ACC112 (cell line): ENCODE data around the gene ATG3.
"Not testable (repeated sequence)": the region's sequence is repeated elsewhere in the genome, so short reads cannot be mapped to it uniquely, and the experiment has no call there.

Experiments used
- H2AFZ ChIP-seq: fragments of 200-600 bp; sonication (generic); one replicate; pipeline ENCODE4 v1.6.0; 2017; ENCODE audit warnings: antibody characterized with exemption, low read length; ENCODE audit not compliant: unreplicated experiment
- H3K27ac ChIP-seq: fragments of 200-600 bp; sonication (generic); 2 replicates; pipeline ENCODE4 v1.5.1; 2014; ENCODE audit warnings: low read depth, mild to moderate bottlenecking, antibody characterized with exemption, low read length, moderate library complexity
- H3K27me3 ChIP-seq: fragments of 200-600 bp; sonication (generic); 2 replicates; pipeline ENCODE4 v1.6.1; 2014; ENCODE audit warnings: mild to moderate bottlenecking, antibody characterized with exemption, low read length, moderate library complexity, mixed read lengths; ENCODE audit not compliant: insufficient read depth
- H3K36me3 ChIP-seq: fragments of 200-600 bp; sonication (generic); 2 replicates; pipeline ENCODE4 v1.6.1; 2016; ENCODE audit warnings: mild to moderate bottlenecking, antibody characterized with exemption, low read length, moderate library complexity, mixed read lengths; ENCODE audit not compliant: insufficient read depth
- H3K4me1 ChIP-seq: fragments of 200-600 bp; sonication (generic); one replicate; pipeline ENCODE4 v1.6.1; 2016; ENCODE audit warnings: low read length, mixed read lengths; ENCODE audit not compliant: insufficient read depth, unreplicated experiment, control insufficient read depth
- H3K4me3 ChIP-seq: fragments of 200-600 bp; sonication (generic); 2 replicates; pipeline ENCODE4 v1.5.1; 2014; ENCODE audit warnings: mild to moderate bottlenecking, low read depth, low read length
- H3K79me2 ChIP-seq: fragments of 200-600 bp; sonication (generic); one replicate; pipeline ENCODE4 v1.6.0; 2016; ENCODE audit warnings: low read length; ENCODE audit not compliant: control insufficient read depth, unreplicated experiment, insufficient read depth

ATG3 gene

DNA sequence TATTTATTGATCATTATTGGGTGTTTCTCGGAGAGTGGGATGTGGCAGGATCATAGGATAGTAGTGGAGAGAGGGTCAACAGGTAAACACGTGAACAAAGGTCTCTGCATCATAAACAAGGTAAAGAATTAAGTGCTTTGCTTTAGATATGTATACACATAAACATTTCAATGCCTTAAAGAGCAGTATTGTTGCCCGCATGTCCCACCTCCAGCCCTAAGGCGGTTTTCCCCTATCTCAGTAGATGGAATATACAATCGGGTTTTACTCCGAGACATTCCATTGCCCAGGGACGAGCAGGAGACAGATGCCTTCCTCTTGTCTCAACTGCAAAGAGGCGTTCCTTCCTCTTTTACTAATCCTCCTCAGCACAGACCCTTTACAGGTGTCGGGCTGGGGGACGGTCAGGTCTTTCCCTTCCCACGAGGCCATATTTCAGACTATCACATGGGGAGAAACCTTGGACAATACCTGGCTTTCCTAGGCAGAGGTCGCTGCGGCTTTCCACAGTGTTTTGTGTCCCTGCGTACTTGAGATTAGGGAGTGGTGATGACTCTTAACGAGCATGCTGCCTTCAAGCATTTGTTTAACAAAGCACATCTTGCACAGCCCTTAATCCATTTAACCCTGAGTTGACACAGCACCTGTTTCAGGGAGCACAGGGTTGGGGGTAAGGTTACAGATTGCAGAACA is 2.6 kb upstream of the ATG3 start:
- H2AFZ ChIP-seq, H3K4me3 ChIP-seq, H3K27ac ChIP-seq, H3K36me3 ChIP-seq, H3K27me3 ChIP-seq: not testable (repeated sequence)
- Histone ChIP-seq H3K4me1 (peaks cover 30% of the 10 kb centered on the region), H3K79me2 (peaks cover 29% of the 10 kb centered on the region)

DNA sequence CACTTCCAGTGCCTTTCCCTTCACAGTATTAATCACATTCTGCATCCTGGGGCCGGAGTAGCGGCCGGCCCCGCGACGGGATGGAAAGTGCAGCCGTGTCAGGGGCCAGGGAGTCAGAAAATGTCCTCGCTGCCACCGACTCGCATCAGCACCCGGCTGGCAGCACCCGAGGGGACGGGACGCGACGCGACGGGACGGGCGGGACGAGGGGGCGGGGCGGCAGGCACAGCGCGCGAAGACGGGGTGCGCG is 353 bp downstream of the ATG3 start:
- peak overlapping the region; percentile 76 for H2AFZ ChIP-seq
- H3K4me3 ChIP-seq, result peak overlapping the region; percentile 97
- H3K27ac ChIP-seq, result peak overlapping the region; percentile 95
- peaks cover 22% of the 10 kb centered on the region for H3K4me1 ChIP-seq
- peaks cover 52% of the 10 kb centered on the region for H3K79me2 ChIP-seq
- H3K27me3 ChIP-seq, result no peaks in the 10 kb centered on the region
- peaks cover 9% of the 10 kb centered on the region; the same call in 1 of the 2 replicates for H3K36me3 ChIP-seq

DNA sequence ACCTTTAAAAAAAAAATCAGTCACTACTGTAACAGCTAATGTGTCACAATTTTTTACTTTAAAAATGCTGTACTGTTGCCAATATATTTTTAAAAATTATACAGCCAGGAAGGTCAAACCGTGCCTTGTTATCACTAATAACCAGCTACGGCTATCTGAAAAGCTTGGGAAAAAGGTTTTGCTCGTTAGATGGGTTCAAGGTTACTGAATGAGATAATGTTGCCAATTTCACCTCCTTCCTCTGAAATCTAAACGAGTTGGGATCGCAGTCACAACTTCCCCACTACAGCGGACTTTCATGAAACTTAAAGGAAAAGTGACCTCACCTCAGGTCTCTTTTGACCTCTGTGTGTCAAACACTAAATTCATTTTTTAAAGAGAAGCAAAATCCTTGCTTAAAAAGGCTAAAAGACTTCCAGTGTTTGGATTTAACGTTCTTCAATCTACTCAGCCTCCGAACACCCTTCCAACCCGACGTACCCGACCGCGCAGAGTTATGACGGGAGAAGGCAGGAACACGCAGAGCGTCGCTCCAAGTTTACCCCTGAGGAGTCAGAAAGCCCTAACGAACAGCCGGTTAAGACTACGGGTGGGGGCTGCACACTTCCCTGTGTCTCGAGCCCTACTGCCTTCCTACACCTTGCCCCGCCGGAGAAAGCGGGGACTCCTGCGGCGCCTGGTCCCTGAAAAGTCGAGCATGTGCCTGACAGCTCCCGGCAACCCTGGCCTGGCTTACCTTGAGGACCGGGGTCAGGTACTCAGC is 860 bp downstream of the ATG3 start:
- peak overlapping the region; percentile 95 for H3K27ac ChIP-seq
- peaks cover 25% of the 10 kb centered on the region for H3K4me1 ChIP-seq
- H3K79me2 ChIP-seq, result peaks cover 54% of the 10 kb centered on the region
- peak overlapping the region; percentile 76 for H2AFZ ChIP-seq
- peaks cover 6% of the 10 kb centered on the region; the same call in 1 of the 2 replicates for H3K36me3 ChIP-seq
- peak overlapping the region; percentile 97 for H3K4me3 ChIP-seq
- no peaks in the 10 kb centered on the region for H3K27me3 ChIP-seq

DNA sequence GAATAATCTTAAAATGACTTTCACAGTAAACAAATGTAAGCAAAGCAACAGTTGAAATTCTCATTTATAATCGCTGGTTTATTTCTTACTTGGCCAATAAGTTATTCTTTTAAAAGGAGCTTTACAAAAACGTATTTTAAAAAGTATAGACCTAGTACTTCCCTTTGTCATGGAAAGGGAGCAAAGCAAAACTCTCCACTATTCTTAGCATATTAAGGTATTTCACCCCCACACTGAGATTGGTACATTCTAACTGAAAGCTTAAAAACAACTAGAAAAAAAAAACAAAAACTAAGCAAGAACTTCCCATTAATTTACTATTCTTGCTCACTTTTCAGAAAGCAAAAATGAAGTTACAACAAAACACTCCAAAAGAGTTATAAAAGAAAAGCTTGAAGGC is 1.5 kb downstream of the ATG3 start:
- Histone ChIP-seq H3K27ac (peak overlapping the region; percentile 95), H3K4me1 (peaks cover 30% of the 10 kb centered on the region), H2AFZ (peak overlapping the region; percentile 76), H3K36me3 (peaks cover 6% of the 10 kb centered on the region; the same call in 1 of the 2 replicates), H3K79me2 (peaks cover 60% of the 10 kb centered on the region), H3K4me3 (peak overlapping the region; percentile 97), H3K27me3 (no peaks in the 10 kb centered on the region)

DNA sequence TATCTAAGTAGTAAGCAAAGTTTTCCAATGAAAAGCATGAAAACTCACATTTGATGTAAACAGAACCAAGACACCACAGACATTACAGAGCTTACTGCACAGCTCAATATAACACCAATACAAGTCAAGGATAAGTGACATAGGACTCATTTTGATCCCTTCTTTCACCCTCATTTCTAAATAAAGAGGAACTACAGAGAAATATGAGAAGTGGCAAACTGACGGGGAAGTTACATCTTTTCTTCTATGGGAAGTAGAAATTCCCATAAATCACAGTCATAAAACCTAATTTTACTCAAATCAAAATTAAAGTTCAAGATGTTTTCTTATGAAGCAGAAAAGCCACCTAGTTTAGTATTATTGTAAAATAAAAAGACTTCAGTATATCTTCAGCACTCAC is 3.8 kb downstream of the ATG3 start:
- H3K4me1 ChIP-seq, result peaks cover 23% of the 10 kb centered on the region
- no peaks in the 10 kb centered on the region for H3K27me3 ChIP-seq
- no peak overlapping the region for H2AFZ ChIP-seq
- H3K4me3 ChIP-seq, result no peak overlapping the region
- H3K79me2 ChIP-seq, result peaks cover 69% of the 10 kb centered on the region
- no peak overlapping the region for H3K27ac ChIP-seq
- H3K36me3 ChIP-seq, result peaks cover 6% of the 10 kb centered on the region; the same call in 1 of the 2 replicates

DNA sequence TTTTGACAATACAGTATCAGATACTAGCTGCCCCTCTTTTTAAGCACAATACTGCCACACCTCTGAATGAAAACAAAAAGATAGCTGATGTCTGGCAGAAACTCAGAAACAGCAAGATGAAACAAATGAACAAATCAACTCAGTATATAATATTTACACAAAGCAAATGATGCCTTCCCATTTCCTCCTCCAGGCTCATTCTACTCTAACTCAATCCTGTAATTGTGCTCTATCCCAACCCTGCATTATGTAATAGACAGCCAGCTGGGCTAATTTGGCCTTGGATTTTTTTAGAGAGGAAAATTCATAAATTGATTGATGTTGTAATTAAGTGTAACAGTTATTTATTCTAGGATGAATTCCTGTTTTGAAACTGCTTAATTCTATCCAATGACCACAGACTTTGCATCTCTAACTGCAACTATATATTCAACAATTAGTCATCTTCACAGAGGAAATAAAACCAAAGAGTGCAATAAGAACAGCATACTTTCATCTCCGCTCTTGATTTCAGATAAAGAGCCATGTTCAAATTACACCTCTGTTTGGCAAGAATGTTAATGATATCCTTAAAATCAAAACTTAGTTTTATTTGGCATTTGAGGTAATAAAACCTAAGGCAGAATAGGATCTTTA is 6.1 kb downstream of the ATG3 start:
- Histone ChIP-seq H2AFZ (no peak overlapping the region), H3K27ac (no peak overlapping the region), H3K27me3 (no peaks in the 10 kb centered on the region), H3K79me2 (peaks cover 70% of the 10 kb centered on the region), H3K36me3 (peaks cover 6% of the 10 kb centered on the region; the same call in 1 of the 2 replicates), H3K4me1 (peaks cover 28% of the 10 kb centered on the region), H3K4me3 (no peak overlapping the region)

DNA sequence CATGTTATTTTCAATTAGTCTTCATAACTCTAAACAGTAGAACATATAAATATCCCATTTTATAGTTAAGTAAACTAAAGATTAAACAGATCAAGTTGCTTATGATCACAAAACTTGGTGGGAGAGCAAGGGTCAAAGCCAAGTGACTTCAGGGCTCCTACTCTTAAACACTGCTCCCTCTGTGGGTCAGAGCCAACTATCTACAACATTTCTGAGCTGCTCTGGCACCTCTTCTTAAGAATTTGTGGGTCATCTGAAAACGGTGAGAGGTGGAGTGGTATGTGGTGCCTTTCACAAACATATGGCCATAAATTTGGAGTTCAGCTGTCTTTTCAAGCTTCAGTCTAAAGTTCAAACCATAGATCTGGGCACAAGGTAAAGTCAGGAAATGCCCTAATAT is 10.9 kb downstream of the ATG3 start:
- peaks cover 17% of the 10 kb centered on the region for H3K4me1 ChIP-seq
- peaks cover 5% of the 10 kb centered on the region; the same call in 1 of the 2 replicates for H3K36me3 ChIP-seq
- H3K4me3 ChIP-seq, result no peak overlapping the region
- peaks cover 38% of the 10 kb centered on the region for H3K79me2 ChIP-seq
- H3K27me3 ChIP-seq, result no peaks in the 10 kb centered on the region
- H2AFZ ChIP-seq, result no peak overlapping the region
- no peak overlapping the region for H3K27ac ChIP-seq

DNA sequence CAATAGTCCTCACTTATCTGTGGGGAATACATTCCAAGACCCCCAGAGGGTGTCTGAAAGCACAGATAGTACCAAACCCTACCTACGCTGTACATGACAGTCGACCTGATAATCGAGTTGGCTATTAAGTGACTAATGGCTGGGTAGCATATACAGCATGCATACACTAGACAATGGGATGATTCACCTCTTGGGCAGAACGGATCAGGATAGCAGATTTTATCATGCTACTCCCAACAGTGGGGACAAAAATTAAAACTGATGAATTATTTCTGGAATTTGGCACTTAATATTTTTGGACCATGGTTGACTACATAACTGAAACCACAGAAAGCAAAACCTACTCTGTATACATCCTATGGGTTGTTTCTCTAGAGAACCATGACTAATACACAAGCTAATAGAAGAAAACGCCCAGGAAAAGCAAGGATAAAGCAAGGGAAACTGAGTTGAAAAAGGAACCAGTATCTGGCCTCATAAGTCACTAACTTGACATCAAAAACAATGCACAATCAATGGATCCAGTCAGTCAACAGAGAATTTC is 15.5 kb downstream of the ATG3 start:
- peaks cover 11% of the 10 kb centered on the region for H3K4me1 ChIP-seq
- no peak overlapping the region for H2AFZ ChIP-seq
- no peaks in the 10 kb centered on the region for H3K27me3 ChIP-seq
- H3K27ac ChIP-seq, result peak overlapping the region; percentile 33
- H3K4me3 ChIP-seq, result no peak overlapping the region
- peaks cover 17% of the 10 kb centered on the region for H3K79me2 ChIP-seq
- H3K36me3 ChIP-seq, result peaks cover 15% of the 10 kb centered on the region

DNA sequence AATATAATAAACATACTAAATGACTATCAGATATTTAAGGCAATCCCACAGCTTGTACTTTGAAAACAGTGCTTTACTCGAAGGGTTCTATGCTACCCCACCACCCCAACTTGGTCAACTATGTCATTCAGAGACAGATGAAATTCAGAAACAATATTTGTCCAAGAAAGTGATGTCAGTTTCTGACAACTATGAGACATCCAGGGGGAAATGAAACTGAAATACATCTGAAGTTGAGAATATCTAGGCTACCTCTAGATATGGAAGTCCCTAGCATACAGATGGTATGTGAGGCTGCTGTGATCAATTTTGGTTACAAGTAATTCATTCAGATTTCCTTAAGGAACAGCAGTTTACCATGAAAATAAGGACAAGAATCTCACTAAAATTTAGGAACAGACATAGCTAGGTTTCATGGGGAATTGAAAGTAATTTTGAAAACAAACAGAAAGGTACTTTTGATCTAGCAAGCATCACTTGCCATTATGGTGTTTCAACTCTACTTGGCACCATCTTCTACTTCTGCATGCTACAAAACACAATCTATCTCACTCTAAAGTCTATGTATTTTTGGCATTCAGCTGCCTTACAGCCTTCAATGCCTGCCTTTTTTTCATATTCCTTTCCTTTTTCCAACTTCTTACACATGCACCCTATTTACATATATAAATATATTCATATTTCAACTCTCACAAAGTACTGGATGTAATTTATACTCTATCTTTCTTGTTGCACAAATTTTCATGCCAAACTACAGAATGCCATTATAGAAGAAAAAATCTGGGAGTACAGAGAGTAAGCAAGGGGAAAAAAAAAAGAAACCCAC is 21.7 kb downstream of the ATG3 start:
- no peak overlapping the region for H3K27ac ChIP-seq
- H3K4me3 ChIP-seq, result no peak overlapping the region
- H3K27me3 ChIP-seq, result no peaks in the 10 kb centered on the region
- no peak overlapping the region for H2AFZ ChIP-seq
- no peaks in the 10 kb centered on the region for H3K4me1 ChIP-seq
- no peaks in the 10 kb centered on the region for H3K79me2 ChIP-seq
- peaks cover 18% of the 10 kb centered on the region for H3K36me3 ChIP-seq

DNA sequence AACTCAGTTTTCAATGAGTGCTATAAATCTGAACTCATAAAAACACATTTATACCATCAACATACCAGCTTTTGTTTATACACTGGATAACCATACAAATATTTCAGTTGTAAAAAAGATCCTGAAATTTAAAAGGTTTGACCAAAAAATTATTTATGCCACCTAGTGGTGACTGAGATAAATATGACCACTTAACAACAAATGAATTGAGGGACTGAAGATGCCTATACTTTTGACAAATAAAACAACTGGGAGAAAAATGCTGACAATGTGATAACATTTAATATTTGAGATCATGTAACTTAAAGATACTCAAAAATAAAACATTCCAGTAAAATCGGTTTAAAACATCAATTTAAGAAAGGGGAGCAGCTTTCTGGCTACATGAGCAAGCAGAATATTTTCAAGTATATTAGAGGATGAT is 30.4 kb downstream of the ATG3 start:
- Histone ChIP-seq H3K79me2 (no peaks in the 10 kb centered on the region), H3K4me1 (no peaks in the 10 kb centered on the region), H2AFZ (no peak overlapping the region), H3K27me3 (no peaks in the 10 kb centered on the region), H3K27ac (no peak overlapping the region), H3K4me3 (no peak overlapping the region), H3K36me3 (peaks cover 16% of the 10 kb centered on the region)
